H1 (cell line): Measurements from ENCODE around the gene SULF2. TPM values are rescaled to one million over a fixed set of nuclear protein-coding genes. Genes with fewer than 3 reads are reported as not detected.

Experiments
- CTCF ChIA-PET: fragments of 300-600 bp; sonication (Branson Sonifier 250); formaldehyde crosslinking; loops from one replicate; lab custom pipeline; 2021; ENCODE audit not compliant: partially characterized antibody; lab: Charles Lee
- POLR2A ChIA-PET: fragments of 300-600 bp; sonication (Branson Sonifier 250); formaldehyde crosslinking; loops from one replicate; lab custom pipeline; 2021; ENCODE audit warnings: inconsistent platforms; ENCODE audit not compliant: partially characterized antibody; lab: Charles Lee
- DNase-seq, 2 experiments: peaks; one replicate each; pipeline versions ENCODE4 v3.0.0 to v3.0.0-alpha.2; 2010 to 2022; ENCODE audit warnings: low spot score in 2 of 2, low read depth in 1 of 2, mixed read lengths in 1 of 2
- FAIRE-seq: peaks from 2 replicates; lab custom pipeline; 2011; peaks lifted over from hg19 to GRCh38; lab: Jason Lieb, UNC
- H2AFZ ChIP-seq: 2 replicates; pipeline ENCODE4 v1.8.1; 2012; ENCODE audit warnings: low read length, inconsistent platforms
- H2AK5ac ChIP-seq: 2 replicates; pipeline ENCODE4 v1.6.1; 2013; ENCODE audit warnings: low read depth, low read length
- H2BK120ac ChIP-seq: replicated peaks from 2 replicates; pipeline ENCODE3; 2013; ENCODE audit warnings: low read depth, low read length, inconsistent platforms
- H2BK12ac ChIP-seq: 2 replicates; pipeline ENCODE4 v1.6.1; 2013; ENCODE audit warnings: low read depth, low read length
- H2BK15ac ChIP-seq: 2 replicates; pipeline ENCODE4 v1.6.1; 2013; ENCODE audit warnings: low read length
- H2BK20ac ChIP-seq: 2 replicates; pipeline ENCODE4 v1.6.1; 2013; ENCODE audit warnings: low read length
- H2BK5ac ChIP-seq: 2 replicates; pipeline ENCODE4 v1.6.1; 2013; ENCODE audit warnings: low read depth, low read length
- H3K14ac ChIP-seq: 2 replicates; pipeline ENCODE4 v1.6.1; 2013; ENCODE audit warnings: inconsistent platforms; ENCODE audit not compliant: insufficient read length
- H3K18ac ChIP-seq: 2 replicates; pipeline ENCODE4 v1.6.1; 2013; ENCODE audit warnings: low read length; ENCODE audit errors: extremely low read depth
- H3K23ac ChIP-seq: 2 replicates; pipeline ENCODE4 v1.6.1; 2013; ENCODE audit warnings: inconsistent platforms; ENCODE audit not compliant: insufficient read length
- H3K23me2 ChIP-seq: 2 replicates; pipeline ENCODE4 v1.6.1; 2013; ENCODE audit warnings: low read depth, low read length
- H3K27ac ChIP-seq: 2 replicates; pipeline ENCODE4 v1.6.1; 2011; ENCODE audit warnings: low read depth, low read length, inconsistent platforms
- H3K27me3 ChIP-seq, 4 experiments: replicated peaks in 1 of 4; 1 replicate in 1 of 4; 2 replicates in 3 of 4; pipeline versions ENCODE4 v1.6.1 to v1.8.1; 2011 to 2013; ENCODE audit warnings: low read length in 3 of 4, mild to moderate bottlenecking in 3 of 4, inconsistent platforms in 2 of 4, mixed read lengths in 2 of 4, moderate library complexity in 1 of 4; ENCODE audit not compliant: control insufficient read depth in 3 of 4, insufficient read depth in 3 of 4; ENCODE audit errors: extremely low read depth in 1 of 4
- H3K36me3 ChIP-seq, 4 experiments: 2 replicates each; pipeline versions ENCODE4 v1.6.1 to v1.8.1; 2011 to 2013; ENCODE audit warnings: mild to moderate bottlenecking in 4 of 4, low read length in 3 of 4, moderate library complexity in 2 of 4, control low read depth in 1 of 4, inconsistent platforms in 1 of 4; ENCODE audit not compliant: insufficient read depth in 4 of 4, control insufficient read depth in 2 of 4
- H3K4ac ChIP-seq: replicated peaks from 2 replicates; pipeline ENCODE3; 2013; ENCODE audit warnings: low read length, low read depth, mixed read lengths, inconsistent platforms; ENCODE audit not compliant: insufficient read length
- H3K4me1 ChIP-seq, 4 experiments: replicated peaks in 1 of 4; 1 replicate in 1 of 4; 2 replicates in 3 of 4; pipeline versions ENCODE4 v1.6.1 to v1.8.1; 2011 to 2013; ENCODE audit warnings: low read length in 3 of 4, inconsistent platforms in 2 of 4, mixed read lengths in 1 of 4; ENCODE audit not compliant: insufficient read depth in 4 of 4, control insufficient read depth in 3 of 4
- H3K4me2 ChIP-seq, 2 experiments: 2 replicates each; pipeline versions ENCODE4 v1.6.1 to v1.8.1; 2011 to 2013; ENCODE audit warnings: low read depth in 2 of 2, low read length in 2 of 2, control low read depth in 1 of 2, inconsistent platforms in 1 of 2, mild to moderate bottlenecking in 1 of 2; ENCODE audit not compliant: insufficient read depth in 1 of 2
- H3K4me3 ChIP-seq, 4 experiments: fragments of 200-600, 300-600 bp in 1 of 4; sonication (generic), shearing (Covaris generic), sonication (Bioruptor Twin) in 1 of 4; 2 replicates each; pipeline versions ENCODE4 v1.5.1 to v1.8.1; 2011 to 2016; ENCODE audit warnings: low read length in 4 of 4, low read depth in 3 of 4, control low read depth in 2 of 4, inconsistent platforms in 2 of 4, mild to moderate bottlenecking in 2 of 4, mixed read lengths in 1 of 4, moderate library complexity in 1 of 4; ENCODE audit not compliant: insufficient read depth in 2 of 4; ENCODE audit errors: extremely low read depth in 1 of 4
- H3K56ac ChIP-seq: replicated peaks from 2 replicates; pipeline ENCODE3; 2013; ENCODE audit warnings: low read depth, mild to moderate bottlenecking, mixed read lengths, low read length, inconsistent platforms; ENCODE audit not compliant: insufficient read length
- H3K79me1 ChIP-seq: 2 replicates; pipeline ENCODE4 v1.6.1; 2013; ENCODE audit warnings: low read depth, low read length, control low read depth
- H3K79me2 ChIP-seq, 2 experiments: 2 replicates each; pipeline versions ENCODE4 v1.6.1 to v1.8.1; 2012 to 2013; ENCODE audit warnings: low read length in 2 of 2, mild to moderate bottlenecking in 2 of 2, inconsistent platforms in 1 of 2; ENCODE audit not compliant: insufficient read depth in 2 of 2, control insufficient read depth in 1 of 2
- H3K9ac ChIP-seq, 4 experiments: replicated peaks in 1 of 4; 1 replicate in 1 of 4; 2 replicates in 3 of 4; pipeline versions ENCODE4 v1.6.1 to v1.8.1; 2011 to 2013; ENCODE audit warnings: low read depth in 3 of 4, low read length in 3 of 4, control low read depth in 2 of 4, mild to moderate bottlenecking in 2 of 4, moderate library complexity in 2 of 4, inconsistent platforms in 1 of 4; ENCODE audit errors: extremely low read depth in 1 of 4
- H3K9me3 ChIP-seq, 2 experiments: 2 replicates each; pipeline versions ENCODE4 v1.6.1 to v1.8.1; 2012 to 2013; ENCODE audit warnings: mild to moderate bottlenecking in 2 of 2, moderate library complexity in 2 of 2, control low read depth in 1 of 2, inconsistent platforms in 1 of 2, low read depth in 1 of 2, low read length in 1 of 2, mixed read lengths in 1 of 2; ENCODE audit not compliant: insufficient read depth in 2 of 2
- H4K20me1 ChIP-seq, 2 experiments: replicated peaks in 1 of 2; 2 replicates each; pipeline versions ENCODE3 to v1.8.1; 2011 to 2013; ENCODE audit warnings: inconsistent platforms in 2 of 2, low read length in 2 of 2, mild to moderate bottlenecking in 1 of 2; ENCODE audit not compliant: insufficient read depth in 2 of 2, control insufficient read depth in 1 of 2
- H4K5ac ChIP-seq: 2 replicates; pipeline ENCODE4 v1.6.1; 2013; ENCODE audit warnings: low read length, low read depth, mixed read lengths, inconsistent platforms; ENCODE audit not compliant: insufficient read length
- H4K8ac ChIP-seq: 2 replicates; pipeline ENCODE4 v1.8.0; 2013; ENCODE audit warnings: mild to moderate bottlenecking, moderate library complexity, low read length, inconsistent platforms; ENCODE audit not compliant: insufficient read depth; ENCODE audit errors: extremely low read depth
- H4K91ac ChIP-seq: replicated peaks from 2 replicates; pipeline ENCODE3; 2013; ENCODE audit warnings: low read length, mixed read lengths, inconsistent platforms; ENCODE audit not compliant: insufficient read length
- BACH1 ChIP-seq: IDR thresholded peaks from 2 replicates; pipeline ENCODE4 v1.6.1; 2012; ENCODE audit warnings: low read length, improper control_type of control experiment
- BCL11A ChIP-seq, 2 experiments: IDR thresholded peaks; one replicate each; pipeline ENCODE4 v1.6.1; 2011; ENCODE audit warnings: low read depth in 2 of 2, low read length in 2 of 2, mild to moderate bottlenecking in 2 of 2
- GTF2F1 ChIP-seq: IDR thresholded peaks from 2 replicates; pipeline ENCODE4 v1.6.1; 2012; ENCODE audit warnings: low read depth, low read length, improper control_type of control experiment, borderline replicate concordance
- KDM4A ChIP-seq: IDR thresholded peaks from one replicate; pipeline ENCODE4 v1.7.1; 2012; ENCODE audit warnings: low read depth, mild to moderate bottlenecking, moderate library complexity, low read length, inconsistent platforms; ENCODE audit not compliant: severe bottlenecking
- KDM5A ChIP-seq: fragments of 200-600 bp; IDR thresholded peaks from 2 replicates; pipeline ENCODE4 v1.7.1; 2012; ENCODE audit warnings: mild to moderate bottlenecking, low read length, inconsistent platforms, mixed read lengths
- MAFK ChIP-seq: IDR thresholded peaks from 2 replicates; pipeline ENCODE4 v1.6.1; 2012; ENCODE audit warnings: low read depth, mild to moderate bottlenecking, improper control_type of control experiment, low read length
- MAX ChIP-seq: IDR thresholded peaks from 2 replicates; pipeline ENCODE4 v1.6.1; 2012; ENCODE audit warnings: inconsistent platforms
- NANOG ChIP-seq: IDR thresholded peaks from 2 replicates; pipeline ENCODE4 v1.6.1; 2011; ENCODE audit warnings: low read length, low read depth, mild to moderate bottlenecking, inconsistent platforms; ENCODE audit not compliant: insufficient read depth, poor library complexity, severe bottlenecking
- NRF1 ChIP-seq: IDR thresholded peaks from 2 replicates; pipeline ENCODE4 v1.6.1; 2011; ENCODE audit warnings: mild to moderate bottlenecking, low read depth, low read length, improper control_type of control experiment
- SP2 ChIP-seq: IDR thresholded peaks from 2 replicates; pipeline ENCODE4 v1.6.1; 2012; ENCODE audit warnings: mild to moderate bottlenecking, low read length, inconsistent platforms
- SP4 ChIP-seq: IDR thresholded peaks from 2 replicates; pipeline ENCODE4 v1.6.1; 2012; ENCODE audit warnings: low read length, inconsistent platforms
- TBP ChIP-seq: IDR thresholded peaks from 2 replicates; pipeline ENCODE4 v1.6.1; 2011; ENCODE audit warnings: low read depth, low read length, improper control_type of control experiment
- WGBS, 2 experiments: shearing (Covaris generic) in 1 of 2; methylation state at CpG; one replicate each; pipeline versions ENCODE4 v1.1.6 to v1.1.7; 2013 to 2015; ENCODE audit warnings: low lambda C conversion rate in 2 of 2, mixed read lengths in 2 of 2, inconsistent platforms in 1 of 2, low coverage in 1 of 2, missing lambda C conversion rate in 1 of 2; ENCODE audit not compliant: insufficient replicate concordance in 2 of 2, insufficient coverage in 1 of 2, insufficient read length in 1 of 2; ENCODE audit errors: extremely low coverage in 1 of 2, missing lambda C conversion rate in 1 of 2; 5-methylcytosine and 5-hydroxymethylcytosine counted together
- polyA plus RNA-seq, 7 experiments: library from polyadenylated mRNA; depleted of rRNA in 3 of 7; stranded (reverse) in 5 of 7; unstranded in 2 of 7; fragments of >200 nt in 5 of 7; fragments of 200-250 nt in 2 of 7; gene quantifications; 1 replicate in 5 of 7; 2 replicates in 1 of 7; 4 replicates in 1 of 7; pipeline versions ENCODE4 v1.2.1 to v1.2.3, GENCODE V29; 2011 to 2013; ENCODE audit warnings: missing spikeins in 2 of 7, mixed read lengths in 2 of 7
- total RNA-seq: library from RNA; stranded (reverse); fragmentation: NEBNext Ultra II Directional; extraction: Animal tissue kit (Norgen Biotek cat#: 25700); gene quantifications from 2 replicates; pipeline ENCODE4 v1.2.1, GENCODE V29; 2021

Gene SULF2
- total and polyA plus RNA-seq, 2 of the 8 experiments (the other 6 are each of a cell fraction or from before 2014, with no cell fraction given): 15.7 to 28.2 TPM

GRCh38 chr20:47654370-47654769 lies 130.9 kb downstream of the SULF2 start:
- no peak overlapping the region for H4K91ac ChIP-seq
- H4K20me1 ChIP-seq: no peaks in the 10 kb centered on the region
- DNase-seq (peak in 1 of 2 experiments; percentile 37), FAIRE-seq (no peak)
- ChIA-PET POLR2A (no interaction called here), CTCF (interaction anchor here (2.5 kb wide), 1 partner anchor 9 kb away, joined by 12 read pairs; no protein-coding TSS in a partner anchor)
- H4K5ac ChIP-seq: peak overlapping the region; percentile 72
- H3K9ac ChIP-seq: no peak overlapping the region
- H3K27ac ChIP-seq: no peak overlapping the region
- H3K18ac ChIP-seq: peak overlapping the region; percentile 9; the same call in 1 of the 2 replicates
- no peak overlapping the region for H3K56ac ChIP-seq
- H2BK15ac ChIP-seq: no peak overlapping the region
- H3K27me3 ChIP-seq: no peaks in the 10 kb centered on the region
- H3K4ac ChIP-seq: no peak overlapping the region
- peak overlapping the region in 1 of 4 experiments; percentile 3; a peak in 1 of 8 replicates for H3K4me3 ChIP-seq
- 65% methylated on average over 1 of the region's 1 CpG; no CpG with 5 or more reads in 1 of the 2 experiments for WGBS, 2 experiments
- H2AFZ ChIP-seq: no peak overlapping the region
- H2AK5ac ChIP-seq: no peak overlapping the region
- H2BK20ac ChIP-seq: no peak overlapping the region
- peaks cover 0 to 62% (median 13%) of the 10 kb centered on the region in 4 experiments; a peak in 6 of 8 replicates for H3K36me3 ChIP-seq
- H3K79me1 ChIP-seq: no peaks in the 10 kb centered on the region
- no peak overlapping the region for H3K14ac ChIP-seq
- peak overlapping the region in 1 of 2 experiments; percentile 40; a peak in 2 of 4 replicates for H3K4me2 ChIP-seq
- H2BK120ac ChIP-seq: no peak overlapping the region
- no peak overlapping the region for H4K8ac ChIP-seq
- H3K9me3 ChIP-seq: no peaks in the 10 kb centered on the region
- no peaks in the 10 kb centered on the region for H3K23me2 ChIP-seq
- no peak overlapping the region for H2BK12ac ChIP-seq
- peaks cover 0 to 20% (median 9%) of the 10 kb centered on the region in 4 experiments; a peak in 6 of 7 replicates for H3K4me1 ChIP-seq
- no peaks in the 10 kb centered on the region for H3K79me2 ChIP-seq
- H2BK5ac ChIP-seq: no peak overlapping the region
- H3K23ac ChIP-seq: no peak overlapping the region
- TF ChIP-seq KDM5A: no peak
- no peak for TF ChIP-seq KDM4A
- TF ChIP-seq SP4: no peak
- TF ChIP-seq MAFK: no peak
- no peak for TF ChIP-seq MAX
- TF ChIP-seq NANOG: no peak
- no peak for TF ChIP-seq SP2
- no peak for TF ChIP-seq BCL11A (IDR thresholded peaks at IDR 0.05; ENCODE audit: low read depth in 2 of 2, low read length in 2 of 2)
- TF ChIP-seq BACH1: no peak
- TF ChIP-seq TBP: no peak
- no peak for TF ChIP-seq NRF1
- no peak for TF ChIP-seq GTF2F1
